HepG2 (cell line): Measurements from ENCODE around the gene GPR149. TPM values are rescaled to one million over a fixed set of nuclear protein-coding genes. Genes with fewer than 3 reads are reported as not detected.

Experiments
- AGO1 ChIP-seq: fragments of 200-400 bp; formaldehyde crosslinking; IDR thresholded peaks from 2 replicates; pipeline ENCODE4 v1.6.1; 2017; ENCODE audit warnings: mild to moderate bottlenecking, low read depth, low read length, moderate library complexity; ENCODE audit not compliant: poor library complexity, severe bottlenecking
- AHR ChIP-seq: IDR thresholded peaks from 2 replicates; pipeline ENCODE4 v1.6.1; 2018; ENCODE audit warnings: missing genetic modification reagents, missing compliant biosample characterization
- ATF7-NPFF ChIP-seq: sonication (generic); formaldehyde crosslinking; IDR thresholded peaks from 2 replicates; pipeline ENCODE4 v1.8.1; 2023; ENCODE audit warnings: mild to moderate bottlenecking, low read depth, missing genetic modification reagents, moderate library complexity
- FOXA1 ChIP-seq, 2 experiments: fragments of 450-650 bp in 1 of 2; sonication (generic) in 1 of 2; formaldehyde crosslinking in 1 of 2; IDR thresholded peaks; 2 replicates each; pipeline versions ENCODE4 v1.4.0 to v1.6.1; 2016 to 2020; ENCODE audit warnings: missing genetic modification reagents in 1 of 2
- HOXA5 ChIP-seq: sonication (generic); formaldehyde crosslinking; IDR thresholded peaks from 2 replicates; pipeline ENCODE4 v1.4.0; 2020; ENCODE audit warnings: missing genetic modification reagents
- KAT7 ChIP-seq: IDR thresholded peaks from 2 replicates; pipeline ENCODE4 v1.6.1; 2018; ENCODE audit warnings: borderline replicate concordance, missing compliant biosample characterization
- SAFB2 ChIP-seq: sonication (generic); formaldehyde crosslinking; IDR thresholded peaks from 2 replicates; pipeline ENCODE4 v1.5.1; 2020; ENCODE audit warnings: missing genetic modification reagents, low read depth, mild to moderate bottlenecking, borderline replicate concordance
- SETDB1 ChIP-seq: sonication (generic); formaldehyde crosslinking; IDR thresholded peaks from 2 replicates; pipeline ENCODE4 v1.5.1; 2020; ENCODE audit warnings: missing genetic modification reagents, mild to moderate bottlenecking, borderline replicate concordance
- SIX1 ChIP-seq: sonication (generic); formaldehyde crosslinking; IDR thresholded peaks from 2 replicates; pipeline ENCODE4 v1.4.0; 2020; ENCODE audit warnings: missing genetic modification reagents, borderline replicate concordance
- SOX13 ChIP-seq, 3 experiments: fragments of 450-650 bp in 1 of 3; sonication (generic) in 1 of 3; formaldehyde crosslinking in 1 of 3; IDR thresholded peaks in 2 of 3; conservative IDR thresholded peaks in 1 of 3; 2 replicates each; pipeline versions ENCODE4 v1.5.0 to v1.6.1; 2016 to 2020; ENCODE audit warnings: antibody characterized with exemption in 1 of 3, mild to moderate bottlenecking in 1 of 3, missing compliant biosample characterization in 1 of 3, missing genetic modification reagents in 1 of 3, moderate library complexity in 1 of 3
- SOX5 ChIP-seq: IDR thresholded peaks from 2 replicates; pipeline ENCODE4 v1.6.1; 2016; ENCODE audit warnings: borderline replicate concordance
- TAF1 ChIP-seq: sonication (generic); formaldehyde crosslinking; IDR thresholded peaks from 2 replicates; pipeline ENCODE4 v1.4.0; 2020; ENCODE audit warnings: missing genetic modification reagents
- ZBTB20 ChIP-seq: sonication (generic); formaldehyde crosslinking; IDR thresholded peaks from 2 replicates; pipeline ENCODE4 v1.8.1; 2023; ENCODE audit warnings: missing genetic modification reagents, low read depth, mild to moderate bottlenecking, borderline replicate concordance
- ZEB1 ChIP-seq: IDR thresholded peaks from 2 replicates; pipeline ENCODE4 v1.6.1; 2012; ENCODE audit warnings: mild to moderate bottlenecking, low read depth, inconsistent platforms; ENCODE audit not compliant: insufficient replicate concordance
- ZFAT ChIP-seq: sonication (generic); formaldehyde crosslinking; conservative IDR thresholded peaks from 2 replicates; pipeline ENCODE4 v1.8.1; 2023; ENCODE audit warnings: missing genetic modification reagents, inconsistent platforms
- ZNF12 ChIP-seq: sonication (generic); formaldehyde crosslinking; IDR thresholded peaks from 2 replicates; pipeline ENCODE4 v1.5.0; 2020; ENCODE audit warnings: missing genetic modification reagents
- ZNF234 ChIP-seq: sonication (generic); formaldehyde crosslinking; conservative IDR thresholded peaks from 2 replicates; pipeline ENCODE4 v1.5.1; 2020; ENCODE audit warnings: mild to moderate bottlenecking, missing genetic modification reagents
- ZNF331 ChIP-seq: sonication (generic); formaldehyde crosslinking; IDR thresholded peaks from 2 replicates; pipeline ENCODE4 v1.4.0; 2020; ENCODE audit warnings: missing genetic modification reagents
- ZNF766 ChIP-seq: sonication (generic); formaldehyde crosslinking; IDR thresholded peaks from 2 replicates; pipeline ENCODE4 v1.5.0; 2020; ENCODE audit warnings: missing genetic modification reagents, borderline replicate concordance
- ZNF816 ChIP-seq: sonication (generic); formaldehyde crosslinking; IDR thresholded peaks from 2 replicates; pipeline ENCODE4 v1.8.0; 2022; ENCODE audit warnings: missing genetic modification reagents, mild to moderate bottlenecking, borderline replicate concordance
- ZZZ3 ChIP-seq: sonication (generic); formaldehyde crosslinking; IDR thresholded peaks from 2 replicates; pipeline ENCODE4 v1.4.0; 2020; ENCODE audit warnings: missing genetic modification reagents, mild to moderate bottlenecking, borderline replicate concordance
- polyA plus RNA-seq, 8 experiments: library from polyadenylated mRNA; depleted of rRNA in 3 of 8; stranded (reverse) in 7 of 8; unstranded in 1 of 8; fragments of >200 nt; fragmentation: Illumina TruSeq in 4 of 8; extraction: Trizol in 4 of 8; gene quantifications; 2 replicates each; pipeline versions ENCODE4 v1.2.1 to v1.2.3, GENCODE V29; 2011 to 2016; ENCODE audit warnings: low read depth in 4 of 8, missing spikeins in 1 of 8, mixed read lengths in 1 of 8; ENCODE audit not compliant: insufficient read depth in 1 of 8
- total RNA-seq, 5 experiments: library from RNA; depleted of rRNA; stranded (reverse); fragments of >200 nt; fragmentation: Illumina TruSeq; extraction: Trizol; gene quantifications; 2 replicates each; pipeline ENCODE4 v1.2.3, GENCODE V29; 2016; ENCODE audit warnings: low read depth in 1 of 5
- TF ChIP-seq, protein P1 (sequence below): sonication (generic); formaldehyde crosslinking; IDR thresholded peaks from 2 replicates; pipeline ENCODE4 v1.4.0; 2020; ENCODE audit warnings: missing genetic modification reagents
- TF ChIP-seq, protein P2 (sequence below): sonication (generic); formaldehyde crosslinking; IDR thresholded peaks from 2 replicates; pipeline ENCODE4 v1.5.0; 2020; ENCODE audit warnings: mild to moderate bottlenecking, missing genetic modification reagents
- TF ChIP-seq, protein P3 (sequence below): IDR thresholded peaks from 2 replicates; pipeline ENCODE4 v1.6.1; 2018; ENCODE audit warnings: missing genetic modification reagents, mild to moderate bottlenecking, missing compliant biosample characterization
- TF ChIP-seq, protein P4 (sequence below): sonication (generic); formaldehyde crosslinking; IDR thresholded peaks from 2 replicates; pipeline ENCODE4 v1.8.1; 2023; ENCODE audit warnings: mild to moderate bottlenecking, missing genetic modification reagents

Gene GPR149
- total and polyA plus RNA-seq, 2 of the 13 experiments (the other 11 are each of a cell fraction or from before 2014, with no cell fraction given): not detected

DNA sequence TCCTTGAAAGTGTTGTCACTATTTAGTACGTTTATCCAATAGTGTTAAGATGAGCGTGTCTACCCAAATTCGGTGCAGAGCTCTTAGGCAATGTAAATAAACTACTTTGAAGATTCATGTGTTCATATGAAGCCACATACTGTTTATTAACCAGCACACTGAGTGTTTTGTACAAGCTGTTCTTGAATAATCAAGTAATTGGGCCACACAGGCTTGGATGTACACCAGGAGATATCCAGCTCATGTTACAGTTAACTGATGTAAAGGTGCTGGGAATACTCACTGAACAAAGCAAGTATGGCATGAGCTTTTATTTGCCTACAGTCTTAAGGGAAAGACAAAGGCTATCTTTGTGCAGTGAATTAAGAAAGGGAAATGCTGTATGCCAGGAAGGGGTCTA, 105.1 kb downstream of the GPR149 start (continued):
- TF ChIP-seq ZFAT (CRISPR knock-in tag) (no peak), SAFB2 (CRISPR knock-in tag) (no peak), SIX1 (CRISPR knock-in tag) (peak; percentile 66; the same call in 1 of the 2 replicates), ZNF12 (no peak), HOXA5 (CRISPR knock-in tag) (no peak), SOX5 (0 out of 2 replicates have a peak, but pooled peaks have one; percentile 32), FOXA1 (IDR thresholded peaks at IDR 0.05) (no peak), FOXA1 (CRISPR knock-in tag; IDR thresholded peaks at IDR 0.05) (0 out of 2 replicates have a peak, but pooled peaks have one; percentile 28), ZNF816 (CRISPR knock-in tag) (no peak), ZZZ3 (no peak), ZNF234 (CRISPR knock-in tag) (0 out of 2 replicates have a peak, but pooled peaks have one; percentile 9), ZNF331 (CRISPR knock-in tag) (0 out of 2 replicates have a peak, but pooled peaks have one; percentile 21), TAF1 (CRISPR knock-in tag) (no peak), SOX13 (IDR thresholded peaks at IDR 0.05) (no peak), SOX13 (CRISPR knock-in tag; conservative IDR thresholded peaks at IDR 0.05 in 1 of 2, IDR thresholded peaks at IDR 0.05 in 1 of 2) (peak in 1 of 2 experiments; percentile 74; a peak in 2 of 4 replicates), ZEB1 (no peak), ZNF766 (CRISPR knock-in tag) (no peak), KAT7 (CRISPR knock-in tag) (no peak), AGO1 (no peak), SETDB1 (CRISPR knock-in tag) (no peak), ATF7-NPFF (CRISPR knock-in tag) (no peak), AHR (CRISPR knock-in tag) (no peak), ZBTB20 (0 out of 2 replicates have a peak, but pooled peaks have one; percentile 14)
- TF ChIP-seq, protein P1, sequence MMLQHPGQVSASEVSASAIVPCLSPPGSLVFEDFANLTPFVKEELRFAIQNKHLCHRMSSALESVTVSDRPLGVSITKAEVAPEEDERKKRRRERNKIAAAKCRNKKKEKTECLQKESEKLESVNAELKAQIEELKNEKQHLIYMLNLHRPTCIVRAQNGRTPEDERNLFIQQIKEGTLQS (CRISPR knock-in tag): no peak
- TF ChIP-seq, protein P2, sequence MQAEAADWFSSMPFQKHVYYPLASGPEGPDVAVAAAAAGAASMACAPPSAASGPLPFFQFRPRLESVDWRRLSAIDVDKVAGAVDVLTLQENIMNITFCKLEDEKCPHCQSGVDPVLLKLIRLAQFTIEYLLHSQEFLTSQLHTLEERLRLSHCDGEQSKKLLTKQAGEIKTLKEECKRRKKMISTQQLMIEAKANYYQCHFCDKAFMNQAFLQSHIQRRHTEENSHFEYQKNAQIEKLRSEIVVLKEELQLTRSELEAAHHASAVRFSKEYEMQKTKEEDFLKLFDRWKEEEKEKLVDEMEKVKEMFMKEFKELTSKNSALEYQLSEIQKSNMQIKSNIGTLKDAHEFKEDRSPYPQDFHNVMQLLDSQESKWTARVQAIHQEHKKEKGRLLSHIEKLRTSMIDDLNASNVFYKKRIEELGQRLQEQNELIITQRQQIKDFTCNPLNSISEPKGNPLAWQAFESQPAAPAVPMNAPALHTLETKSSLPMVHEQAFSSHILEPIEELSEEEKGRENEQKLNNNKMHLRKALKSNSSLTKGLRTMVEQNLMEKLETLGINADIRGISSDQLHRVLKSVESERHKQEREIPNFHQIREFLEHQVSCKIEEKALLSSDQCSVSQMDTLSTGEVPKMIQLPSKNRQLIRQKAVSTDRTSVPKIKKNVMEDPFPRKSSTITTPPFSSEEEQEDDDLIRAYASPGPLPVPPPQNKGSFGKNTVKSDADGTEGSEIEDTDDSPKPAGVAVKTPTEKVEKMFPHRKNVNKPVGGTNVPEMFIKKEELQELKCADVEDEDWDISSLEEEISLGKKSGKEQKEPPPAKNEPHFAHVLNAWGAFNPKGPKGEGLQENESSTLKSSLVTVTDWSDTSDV (CRISPR knock-in tag): no peak
- TF ChIP-seq, protein P3, sequence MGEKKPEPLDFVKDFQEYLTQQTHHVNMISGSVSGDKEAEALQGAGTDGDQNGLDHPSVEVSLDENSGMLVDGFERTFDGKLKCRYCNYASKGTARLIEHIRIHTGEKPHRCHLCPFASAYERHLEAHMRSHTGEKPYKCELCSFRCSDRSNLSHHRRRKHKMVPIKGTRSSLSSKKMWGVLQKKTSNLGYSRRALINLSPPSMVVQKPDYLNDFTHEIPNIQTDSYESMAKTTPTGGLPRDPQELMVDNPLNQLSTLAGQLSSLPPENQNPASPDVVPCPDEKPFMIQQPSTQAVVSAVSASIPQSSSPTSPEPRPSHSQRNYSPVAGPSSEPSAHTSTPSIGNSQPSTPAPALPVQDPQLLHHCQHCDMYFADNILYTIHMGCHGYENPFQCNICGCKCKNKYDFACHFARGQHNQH (CRISPR knock-in tag): no peak
- TF ChIP-seq, protein P4, sequence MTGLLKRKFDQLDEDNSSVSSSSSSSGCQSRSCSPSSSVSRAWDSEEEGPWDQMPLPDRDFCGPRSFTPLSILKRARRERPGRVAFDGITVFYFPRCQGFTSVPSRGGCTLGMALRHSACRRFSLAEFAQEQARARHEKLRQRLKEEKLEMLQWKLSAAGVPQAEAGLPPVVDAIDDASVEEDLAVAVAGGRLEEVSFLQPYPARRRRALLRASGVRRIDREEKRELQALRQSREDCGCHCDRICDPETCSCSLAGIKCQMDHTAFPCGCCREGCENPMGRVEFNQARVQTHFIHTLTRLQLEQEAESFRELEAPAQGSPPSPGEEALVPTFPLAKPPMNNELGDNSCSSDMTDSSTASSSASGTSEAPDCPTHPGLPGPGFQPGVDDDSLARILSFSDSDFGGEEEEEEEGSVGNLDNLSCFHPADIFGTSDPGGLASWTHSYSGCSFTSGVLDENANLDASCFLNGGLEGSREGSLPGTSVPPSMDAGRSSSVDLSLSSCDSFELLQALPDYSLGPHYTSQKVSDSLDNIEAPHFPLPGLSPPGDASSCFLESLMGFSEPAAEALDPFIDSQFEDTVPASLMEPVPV (CRISPR knock-in tag): no peak
